HCT116 (cell line): Measurements from ENCODE around the gene MAPK4. TPM values are rescaled to one million over a fixed set of nuclear protein-coding genes. Genes with fewer than 3 reads are reported as not detected.

Experiments
- ATAC-seq: fragments of 200-7000 bp; cut with Tn5 transposase; 2 replicates; pipeline ENCODE4 v1.9.1; 2020; ENCODE audit warnings: mild to moderate bottlenecking, moderate library complexity
- BruUV-seq: library from RNA; stranded (reverse); fragments of 400-500 nt; replicated peaks from 2 replicates; lab custom pipeline; 2021; lab: Mats Ljungman, UMichigan
- CTCF ChIA-PET: fragments of 300-600 bp; sonication (Branson Sonifier 250); formaldehyde crosslinking; loops from one replicate; lab custom pipeline; 2021; ENCODE audit warnings: antibody characterized with exemption; lab: Charles Lee
- POLR2A ChIA-PET: fragments of 300-600, 350-600 bp; sonication (Branson Sonifier 250); formaldehyde crosslinking; loops from one replicate; lab custom pipeline; 2021; ENCODE audit warnings: antibody characterized with exemption; lab: Charles Lee
- RAD21 ChIA-PET, 2 experiments: fragments of 300-600 bp; sonication (Branson Sonifier 250); formaldehyde crosslinking; loops; one replicate each; lab custom pipeline; 2023; ENCODE audit warnings: low total read pairs in 2 of 2; ENCODE audit not compliant: uncharacterized antibody in 2 of 2, unreplicated experiment in 2 of 2, low non-redundant PET in 1 of 2; lab: Charles Lee
- DNase-seq: peaks from one replicate; pipeline ENCODE4 v3.0.0-alpha.2; 2010; ENCODE audit warnings: low read depth, low spot score
- H2AFZ ChIP-seq: fragments of 200-600 bp; shearing (Covaris generic), sonication (generic); 2 replicates; pipeline ENCODE4 v1.6.1; 2017; ENCODE audit warnings: low read depth, mixed run types, mixed read lengths, antibody characterized with exemption, low read length; ENCODE audit not compliant: poor library complexity, severe bottlenecking
- H3K27ac ChIP-seq: 2 replicates; pipeline ENCODE4 v1.5.1; 2012; ENCODE audit warnings: low read depth, low read length
- H3K27me3 ChIP-seq: fragments of 200-600 bp; sonication (generic); 2 replicates; pipeline ENCODE4 v1.6.1; 2016; ENCODE audit warnings: mixed run types, low read length, mixed read lengths; ENCODE audit not compliant: insufficient read depth
- H3K36me3 ChIP-seq, 2 experiments: fragments of 200-500 bp in 1 of 2; fragments of 200-600 bp in 1 of 2; sonication (Bioruptor generic) in 1 of 2; sonication (generic) in 1 of 2; 2 replicates each; pipeline versions ENCODE4 v1.5.1 to v1.6.1; 2014 to 2016; ENCODE audit warnings: low read length in 2 of 2, inconsistent platforms in 1 of 2, mixed read lengths in 1 of 2, mixed run types in 1 of 2; ENCODE audit not compliant: insufficient read depth in 2 of 2, control insufficient read depth in 1 of 2
- H3K4me1 ChIP-seq, 2 experiments: fragments of 200-600 bp in 1 of 2; sonication (generic) in 1 of 2; 2 replicates each; pipeline versions ENCODE4 v1.5.1 to v1.6.1; 2012 to 2017; ENCODE audit warnings: low read length in 2 of 2, inconsistent platforms in 1 of 2, mild to moderate bottlenecking in 1 of 2, mixed read lengths in 1 of 2, mixed run types in 1 of 2, moderate library complexity in 1 of 2; ENCODE audit not compliant: insufficient read depth in 2 of 2, control insufficient read depth in 1 of 2
- H3K4me2 ChIP-seq: fragments of 200-600 bp; sonication (generic); 2 replicates; pipeline ENCODE4 v1.6.1; 2017; ENCODE audit warnings: mixed run types, low read length, mixed read lengths
- H3K4me3 ChIP-seq, 2 experiments: fragments of 200-600 bp in 1 of 2; sonication (generic) in 1 of 2; replicated peaks in 1 of 2; 2 replicates each; pipeline ENCODE4 v1.5.1; 2011 to 2016; ENCODE audit warnings: low read length in 2 of 2, control low read depth in 1 of 2, low read depth in 1 of 2, mild to moderate bottlenecking in 1 of 2, mixed read lengths in 1 of 2, mixed run types in 1 of 2
- H3K79me2 ChIP-seq: fragments of 200-600 bp; sonication (generic); 2 replicates; pipeline ENCODE4 v1.6.1; 2017; ENCODE audit warnings: mild to moderate bottlenecking, mixed run types, low read length, moderate library complexity, mixed read lengths; ENCODE audit not compliant: insufficient read depth
- H3K9ac ChIP-seq: fragments of 200-600 bp; sonication (generic); 2 replicates; pipeline ENCODE4 v1.6.1; 2016; ENCODE audit warnings: low read length, mixed read lengths
- H3K9me2 ChIP-seq: fragments of 200-600 bp; sonication (generic), shearing (Covaris generic); 2 replicates; pipeline ENCODE4 v1.6.1; 2017; ENCODE audit warnings: mixed run types, mild to moderate bottlenecking, moderate library complexity; ENCODE audit not compliant: insufficient read depth
- H3K9me3 ChIP-seq, 2 experiments: fragments of 200-500 bp in 1 of 2; fragments of 200-600 bp in 1 of 2; sonication (Bioruptor generic) in 1 of 2; sonication (generic) in 1 of 2; 2 replicates each; pipeline ENCODE4 v1.6.1; 2014 to 2017; ENCODE audit warnings: low read length in 2 of 2, mixed read lengths in 2 of 2, inconsistent platforms in 1 of 2, low read depth in 1 of 2, mild to moderate bottlenecking in 1 of 2, mixed run types in 1 of 2, moderate library complexity in 1 of 2; ENCODE audit not compliant: control insufficient read depth in 1 of 2, insufficient read depth in 1 of 2
- H4K20me1 ChIP-seq: fragments of 200-600 bp; sonication (generic), shearing (Covaris generic); 2 replicates; pipeline ENCODE4 v1.6.1; 2017; ENCODE audit warnings: mixed run types, mild to moderate bottlenecking, moderate library complexity; ENCODE audit not compliant: insufficient read depth
- CBX3 ChIP-seq: IDR thresholded peaks from 2 replicates; pipeline ENCODE4 v1.6.1; 2012; ENCODE audit warnings: low read depth
- CTCF ChIP-seq, 3 experiments: fragments of 200-600 bp in 1 of 3; sonication (generic) in 1 of 3; IDR thresholded peaks in 2 of 3; conservative IDR thresholded peaks in 1 of 3; 2 replicates each; pipeline ENCODE4 v1.5.1; 2012 to 2017; ENCODE audit warnings: low read depth in 2 of 3, low read length in 2 of 3, antibody characterized with exemption in 1 of 3, borderline replicate concordance in 1 of 3, control low read depth in 1 of 3, mild to moderate bottlenecking in 1 of 3, mixed read lengths in 1 of 3, mixed run types in 1 of 3, moderate library complexity in 1 of 3; ENCODE audit not compliant: insufficient read depth in 1 of 3
- EGR1 ChIP-seq: IDR thresholded peaks from 2 replicates; pipeline ENCODE4 v1.6.1; 2012; ENCODE audit warnings: low read depth
- ELF1 ChIP-seq: IDR thresholded peaks from 2 replicates; pipeline ENCODE4 v1.6.1; 2012; ENCODE audit warnings: low read depth, borderline replicate concordance
- EZH2 ChIP-seq: fragments of 200-600 bp; sonication (generic); IDR thresholded peaks from 2 replicates; pipeline ENCODE4 v1.6.1; 2017; ENCODE audit warnings: antibody characterized with exemption, mixed run types
- EZH2phosphoT487 ChIP-seq: fragments of 200-600 bp; IDR thresholded peaks from 2 replicates; pipeline ENCODE4 v1.6.1; 2018; ENCODE audit warnings: antibody characterized with exemption, borderline replicate concordance
- FOSL1 ChIP-seq: IDR thresholded peaks from 2 replicates; pipeline ENCODE4 v1.6.1; 2012; ENCODE audit warnings: low read depth
- REST ChIP-seq: IDR thresholded peaks from 2 replicates; pipeline ENCODE4 v1.6.1; 2012; ENCODE audit warnings: low read depth
- SRF ChIP-seq: IDR thresholded peaks from 2 replicates; pipeline ENCODE4 v1.6.1; 2012; ENCODE audit warnings: low read depth
- YY1 ChIP-seq: IDR thresholded peaks from 2 replicates; pipeline ENCODE4 v1.6.1; 2011; ENCODE audit warnings: low read length, low read depth, moderate library complexity, mild to moderate bottlenecking; ENCODE audit not compliant: insufficient replicate concordance; ENCODE audit errors: extremely low read depth
- ZFX ChIP-seq: fragments of 450-650 bp; IDR thresholded peaks from 2 replicates; pipeline ENCODE4 v1.6.1; 2017
- ZNF274 ChIP-seq: fragments of 200-500 bp; sonication (Bioruptor generic); IDR thresholded peaks from 2 replicates; pipeline ENCODE4 v1.6.1; 2014; ENCODE audit warnings: mild to moderate bottlenecking, low read depth, low read length, inconsistent platforms
- intact Hi-C: fragments of 100-400 bp; cut with micrococcal nuclease; formaldehyde crosslinking; loops from 2 replicates; pipeline ENCODE4 v1.10.0; 2022
- total RNA-seq: library from RNA; stranded (reverse); gene quantifications from one replicate; pipeline ENCODE4 v1.2.1, GENCODE V29; 2021; ENCODE audit not compliant: unreplicated experiment

Gene MAPK4
- total RNA-seq, 1 experiment from 2014 or later: 0.89 TPM

GRCh38 chr18:50647792-50648191 lies 87.9 kb downstream of the MAPK4 start:
- intact Hi-C loops: no loop called here
- no peak for DNase-seq
- Histone ChIP-seq H3K4me2 (no peak overlapping the region), H3K27me3 (0 out of 2 replicates have a peak, but pooled peaks cover 6% of the 10 kb centered on the region), H3K27ac (no peak overlapping the region), H2AFZ (no peak overlapping the region), H3K36me3 (no peaks in the 10 kb centered on the region), H3K4me3 (no peak overlapping the region), H3K9me3 (no peaks in the 10 kb centered on the region), H3K79me2 (no peaks in the 10 kb centered on the region), H3K9ac (no peak overlapping the region), H4K20me1 (no peaks in the 10 kb centered on the region), H3K4me1 (no peaks in the 10 kb centered on the region), H3K9me2 (no peaks in the 10 kb centered on the region)
- TF ChIP-seq CTCF (IDR thresholded peaks at IDR 0.05 in 2 of 3, conservative IDR thresholded peaks at IDR 0.05 in 1 of 3; ENCODE audit: borderline replicate concordance in 1 of 3, insufficient read depth in 1 of 3, low read depth in 2 of 3, low read length in 2 of 3) (no peak), SRF (no peak), EZH2 (no peak), CBX3 (no peak), EZH2phosphoT487 (no peak)
- ChIA-PET RAD21 (no interaction called here), CTCF (no interaction called here), POLR2A (no interaction called here)
- no TSS peak for BruUV-seq
- ATAC-seq: no peak

- ChIA-PET CTCF (no interaction called here), POLR2A (no interaction called here), RAD21 (no interaction called here)
- no peaks in the 10 kb centered on the region for H3K4me1 ChIP-seq
- no TSS peak for BruUV-seq
- DNase-seq (no peak), ATAC-seq (no peak)
- no peaks in the 10 kb centered on the region for H4K20me1 ChIP-seq
- intact Hi-C loops: no loop called here
- no peak overlapping the region for H3K27ac ChIP-seq
- H3K4me3 ChIP-seq: no peak overlapping the region
- H3K27me3 ChIP-seq: 0 out of 2 replicates have a peak, but pooled peaks cover 6% of the 10 kb centered on the region
- no peaks in the 10 kb centered on the region for H3K9me2 ChIP-seq
- H3K79me2 ChIP-seq: no peaks in the 10 kb centered on the region
- H3K4me2 ChIP-seq: no peak overlapping the region
- H3K36me3 ChIP-seq: no peaks in the 10 kb centered on the region
- H3K9ac ChIP-seq: no peak overlapping the region
- H2AFZ ChIP-seq: no peak overlapping the region
- H3K9me3 ChIP-seq: no peaks in the 10 kb centered on the region
- no peak for TF ChIP-seq SRF
- TF ChIP-seq ZFX: no peak
- TF ChIP-seq EGR1: no peak
- no peak for TF ChIP-seq REST
- TF ChIP-seq CTCF (IDR thresholded peaks at IDR 0.05 in 2 of 3, conservative IDR thresholded peaks at IDR 0.05 in 1 of 3; ENCODE audit: borderline replicate concordance in 1 of 3, insufficient read depth in 1 of 3, low read depth in 2 of 3, low read length in 2 of 3): no peak
- TF ChIP-seq FOSL1: no peak
- no peak for TF ChIP-seq ELF1
- TF ChIP-seq ZNF274: no peak
- no peak for TF ChIP-seq YY1
These were observed 89.9 kb downstream of the MAPK4 start for GRCh38 chr18:50649821-50650220.
